HG02642 (cell line): ENCODE measurements around the gene ACTN2.

Experiments
- ATAC-seq: cut with Tn5 transposase; IDR thresholded peaks from one replicate; pipeline ENCODE4 v1.9.1; 2021; ENCODE audit warnings: mild to moderate bottlenecking; ENCODE audit not compliant: unreplicated experiment, poor library complexity

ACTN2 gene

GRCh38 chr1:236689713-236690569, 3.6 kb downstream of the ACTN2 start:
- no peak for ATAC-seq

GRCh38 chr1:236691348-236691747, 5.0 kb downstream of the ACTN2 start:
- ATAC-seq: no peak

GRCh38 chr1:236692128-236692527, 5.8 kb downstream of the ACTN2 start:
- no peak for ATAC-seq

- ATAC-seq: no peak
Observed at GRCh38 chr1:236692742-236693141, 6.4 kb downstream of the ACTN2 start.

- ATAC-seq: no peak
Observed at GRCh38 chr1:236699366-236699765, 13.1 kb downstream of the ACTN2 start.

GRCh38 chr1:236700903-236701302, 14.6 kb downstream of the ACTN2 start:
- no peak for ATAC-seq

- no peak for ATAC-seq
Observed at GRCh38 chr1:236701782-236702181, 15.5 kb downstream of the ACTN2 start.

GRCh38 chr1:236702791-236703394, 16.6 kb downstream of the ACTN2 start:
- no peak for ATAC-seq

GRCh38 chr1:236705771-236706170, 19.5 kb downstream of the ACTN2 start:
- ATAC-seq: no peak

- no peak for ATAC-seq
Observed at GRCh38 chr1:236706183-236706582, 19.9 kb downstream of the ACTN2 start.

GRCh38 chr1:236710328-236710892, 24.1 kb downstream of the ACTN2 start:
- no peak for ATAC-seq

- ATAC-seq: no peak
Observed at GRCh38 chr1:236716160-236716559, 29.9 kb downstream of the ACTN2 start.

GRCh38 chr1:236717811-236718210, 31.5 kb downstream of the ACTN2 start:
- ATAC-seq: no peak

GRCh38 chr1:236718328-236718727, 32.0 kb downstream of the ACTN2 start:
- no peak for ATAC-seq

- ATAC-seq: no peak
Observed at GRCh38 chr1:236720206-236720605, 33.9 kb downstream of the ACTN2 start.

GRCh38 chr1:236720611-236721010, 34.3 kb downstream of the ACTN2 start:
- ATAC-seq: no peak

GRCh38 chr1:236724049-236724448, 37.8 kb downstream of the ACTN2 start:
- no peak for ATAC-seq

GRCh38 chr1:236724506-236724905, 38.2 kb downstream of the ACTN2 start:
- no peak for ATAC-seq

- no peak for ATAC-seq
Observed at GRCh38 chr1:236725668-236726067, 39.4 kb downstream of the ACTN2 start.

- no peak for ATAC-seq
Observed at GRCh38 chr1:236727521-236727920, 41.2 kb downstream of the ACTN2 start.

- ATAC-seq: no peak
Observed at GRCh38 chr1:236728752-236729151, 42.5 kb downstream of the ACTN2 start.

- no peak for ATAC-seq
Observed at GRCh38 chr1:236733653-236734052, 47.4 kb downstream of the ACTN2 start.
